ENCODE measurements around the gene MRPS33. TPM values are rescaled to one million over a fixed set of nuclear protein-coding genes. Genes with fewer than 3 reads are reported as not detected.

MRPS33 gene
- total RNA-seq, 2 experiments from 2014 or later: 95.5 to 101 TPM

DNA sequence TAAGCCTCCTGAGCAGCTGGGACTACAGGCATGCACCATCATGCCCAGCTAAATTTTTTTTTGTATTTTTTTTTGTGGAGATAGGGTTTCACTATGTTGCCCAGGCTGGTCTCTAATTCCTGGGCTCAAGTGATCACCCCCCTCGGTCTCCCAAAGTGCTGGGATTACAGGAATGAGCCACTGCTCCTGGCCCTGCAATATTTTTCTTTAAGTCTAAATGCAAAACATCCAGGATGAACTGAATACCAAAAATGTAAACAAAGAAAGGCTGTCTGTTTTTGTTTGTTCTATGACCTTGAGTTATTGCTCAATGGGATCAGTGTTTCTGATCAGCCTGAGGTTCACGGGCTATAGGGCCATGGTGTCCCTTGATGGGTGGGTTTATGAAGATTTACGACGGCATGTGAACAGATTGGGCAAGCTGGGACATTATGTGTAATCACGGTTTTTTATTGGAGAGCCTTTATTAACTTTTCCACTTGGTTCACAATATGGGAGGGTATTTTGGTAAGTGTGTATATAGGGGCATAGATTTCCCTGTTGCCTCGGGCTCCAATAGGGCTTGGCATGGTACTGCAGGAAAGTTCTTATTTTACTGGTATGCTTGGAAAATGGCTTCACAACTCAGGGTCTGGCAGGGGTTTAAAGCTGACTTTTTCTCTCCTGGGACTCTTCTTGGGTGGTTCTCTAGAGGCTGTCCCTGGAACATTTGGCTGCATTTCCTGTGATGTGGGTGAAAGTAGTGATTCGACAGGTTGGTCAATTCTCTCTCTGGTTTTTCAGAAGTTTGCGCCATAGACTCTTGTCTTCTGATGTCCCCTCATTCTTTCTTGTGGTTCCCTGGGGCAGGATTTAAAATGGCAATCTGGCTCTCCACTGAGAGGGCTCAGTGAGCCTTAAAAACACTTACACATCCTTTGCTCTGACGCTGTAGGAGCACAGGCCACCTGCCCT, 41.6 kb downstream of the MRPS33 start:
- H3K36me3 Mint-ChIP-seq (ENCODE audit: low read depth): no peaks in the 10 kb centered on the region
- no peak overlapping the region for H3K27ac Mint-ChIP-seq
- ChIA-PET CTCF (interaction anchor here (1.2 to 1.3 kb wide), 2 partner anchors 10 to 162 kb away, joined by 5 to 6 read pairs; no protein-coding TSS in a partner anchor), POLR2A (interaction anchor here (0.5 kb wide), 1 partner anchor 397 kb away, joined by 3 read pairs; no protein-coding TSS in a partner anchor)
- DNase-seq (no peak), ATAC-seq (no peak)
- TF ChIP-seq, protein P1, sequence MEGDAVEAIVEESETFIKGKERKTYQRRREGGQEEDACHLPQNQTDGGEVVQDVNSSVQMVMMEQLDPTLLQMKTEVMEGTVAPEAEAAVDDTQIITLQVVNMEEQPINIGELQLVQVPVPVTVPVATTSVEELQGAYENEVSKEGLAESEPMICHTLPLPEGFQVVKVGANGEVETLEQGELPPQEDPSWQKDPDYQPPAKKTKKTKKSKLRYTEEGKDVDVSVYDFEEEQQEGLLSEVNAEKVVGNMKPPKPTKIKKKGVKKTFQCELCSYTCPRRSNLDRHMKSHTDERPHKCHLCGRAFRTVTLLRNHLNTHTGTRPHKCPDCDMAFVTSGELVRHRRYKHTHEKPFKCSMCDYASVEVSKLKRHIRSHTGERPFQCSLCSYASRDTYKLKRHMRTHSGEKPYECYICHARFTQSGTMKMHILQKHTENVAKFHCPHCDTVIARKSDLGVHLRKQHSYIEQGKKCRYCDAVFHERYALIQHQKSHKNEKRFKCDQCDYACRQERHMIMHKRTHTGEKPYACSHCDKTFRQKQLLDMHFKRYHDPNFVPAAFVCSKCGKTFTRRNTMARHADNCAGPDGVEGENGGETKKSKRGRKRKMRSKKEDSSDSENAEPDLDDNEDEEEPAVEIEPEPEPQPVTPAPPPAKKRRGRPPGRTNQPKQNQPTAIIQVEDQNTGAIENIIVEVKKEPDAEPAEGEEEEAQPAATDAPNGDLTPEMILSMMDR (IDR thresholded peaks at IDR 0.05): no peak
- no peaks in the 10 kb centered on the region for H3K4me1 Mint-ChIP-seq (ENCODE audit: low read depth)
- H3K27me3 Mint-ChIP-seq: peaks cover 1% of the 10 kb centered on the region
- no peaks in the 10 kb centered on the region for H3K9me3 Mint-ChIP-seq
- intact Hi-C loops (cut with micrococcal nuclease): no loop called here
- H3K4me3 Mint-ChIP-seq: no peak overlapping the region

DNA sequence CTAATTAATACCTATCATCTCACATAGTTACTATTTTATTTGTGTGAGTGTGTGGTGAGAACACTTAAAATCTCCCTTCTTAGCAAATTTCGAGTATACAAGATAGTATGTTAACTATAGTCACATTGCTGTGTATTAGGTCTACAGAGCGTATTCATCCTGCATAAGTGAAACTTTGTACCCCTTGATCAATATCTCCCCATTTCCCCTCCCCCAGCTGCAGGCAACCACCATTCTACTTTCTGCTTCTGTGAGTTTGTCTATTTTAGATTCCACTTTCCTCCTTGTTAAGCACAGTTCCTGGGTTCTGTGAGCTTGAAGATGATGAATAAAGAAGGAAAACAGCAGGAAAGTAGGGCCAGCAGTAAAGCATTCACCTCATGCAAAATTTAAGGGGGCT, 42.4 kb downstream of the MRPS33 start:
- ATAC-seq: no peak
- H3K4me1 Mint-ChIP-seq (ENCODE audit: low read depth): no peaks in the 10 kb centered on the region
- TF ChIP-seq, protein P1 (IDR thresholded peaks at IDR 0.05): no peak
- ChIA-PET POLR2A (interaction anchor here (0.5 kb wide), 1 partner anchor 396 kb away, joined by 3 read pairs; no protein-coding TSS in a partner anchor), CTCF (interaction anchor here (0.8 to 1.2 kb wide), 2 partner anchors 12 to 162 kb away, joined by 3 to 5 read pairs; no protein-coding TSS in a partner anchor)
- H3K27ac Mint-ChIP-seq: no peak overlapping the region
- no peaks in the 10 kb centered on the region for H3K9me3 Mint-ChIP-seq
- H3K27me3 Mint-ChIP-seq: peaks cover 1% of the 10 kb centered on the region
- no peak overlapping the region for H3K4me3 Mint-ChIP-seq
- intact Hi-C loops (cut with micrococcal nuclease): no loop called here
- no peaks in the 10 kb centered on the region for H3K36me3 Mint-ChIP-seq (ENCODE audit: low read depth)
- DNase-seq: no peak

DNA sequence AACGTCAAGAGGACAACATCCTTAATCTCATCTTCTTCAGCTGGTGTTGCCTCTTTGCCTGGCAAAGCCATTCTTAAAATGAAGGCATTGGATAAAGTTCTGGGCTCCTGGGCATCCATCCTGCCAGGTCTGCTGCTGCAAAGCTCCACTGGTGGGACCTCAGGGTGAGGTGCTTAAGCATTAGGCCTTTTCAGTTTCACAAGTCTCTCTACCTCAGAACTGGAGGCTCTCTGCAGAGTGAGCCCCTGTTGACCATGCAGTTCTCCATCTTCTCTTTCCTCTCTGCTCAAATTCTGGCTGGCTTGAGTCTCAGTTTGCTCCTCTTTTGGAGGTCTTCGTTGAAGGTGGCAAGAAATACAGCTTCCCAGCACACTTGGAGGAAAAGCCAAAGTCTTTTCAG, 47.3 kb downstream of the MRPS33 start:
- ChIA-PET CTCF (no interaction called here), POLR2A (no interaction called here)
- H3K4me1 Mint-ChIP-seq (ENCODE audit: low read depth): no peaks in the 10 kb centered on the region
- DNase-seq: no peak
- intact Hi-C loops (cut with micrococcal nuclease): no loop called here
- no peaks in the 10 kb centered on the region for H3K9me3 Mint-ChIP-seq
- TF ChIP-seq, protein P1 (IDR thresholded peaks at IDR 0.05): no peak
- no peak for ATAC-seq
- H3K4me3 Mint-ChIP-seq: no peak overlapping the region
- H3K36me3 Mint-ChIP-seq (ENCODE audit: low read depth): no peaks in the 10 kb centered on the region
- H3K27ac Mint-ChIP-seq: no peak overlapping the region
- H3K27me3 Mint-ChIP-seq: no peaks in the 10 kb centered on the region

DNA sequence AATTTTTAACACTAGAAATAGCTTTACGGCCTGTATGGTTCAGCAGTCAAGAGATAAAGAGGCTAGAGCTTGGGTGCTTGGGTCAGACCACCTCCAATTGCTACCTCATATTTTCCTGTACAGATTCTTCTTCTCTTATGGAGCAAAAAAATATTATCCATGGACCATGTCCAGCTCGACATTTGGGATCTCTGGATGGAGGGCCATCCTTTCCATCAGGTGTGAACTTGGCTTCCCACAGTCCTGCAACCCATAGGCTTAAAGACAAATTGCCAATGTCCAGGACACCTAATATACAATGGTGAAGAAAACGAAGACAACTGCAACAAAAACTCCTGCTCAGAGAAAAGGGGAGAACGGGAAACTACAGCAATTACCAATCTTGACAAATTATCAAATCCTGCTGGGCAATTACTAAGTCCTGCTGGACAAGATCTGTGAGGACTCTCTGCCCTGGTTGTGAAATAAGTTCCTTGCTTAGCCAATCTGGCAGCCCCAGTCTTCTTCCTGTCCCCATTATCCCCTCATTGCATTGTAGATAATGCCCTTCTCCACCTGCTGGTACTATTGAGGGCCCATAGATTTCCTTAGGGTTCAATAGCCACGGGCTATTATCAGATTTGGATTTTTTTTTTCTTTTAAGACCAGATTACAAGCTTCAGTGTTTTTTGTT, 48.1 kb downstream of the MRPS33 start:
- no peaks in the 10 kb centered on the region for H3K4me1 Mint-ChIP-seq (ENCODE audit: low read depth)
- DNase-seq (no peak), ATAC-seq (no peak)
- H3K9me3 Mint-ChIP-seq: no peaks in the 10 kb centered on the region
- no peak overlapping the region for H3K4me3 Mint-ChIP-seq
- TF ChIP-seq, protein P1 (IDR thresholded peaks at IDR 0.05): no peak
- CTCF ChIA-PET: no interaction called here
- H3K36me3 Mint-ChIP-seq (ENCODE audit: low read depth): no peaks in the 10 kb centered on the region
- no peaks in the 10 kb centered on the region for H3K27me3 Mint-ChIP-seq
- intact Hi-C loops (cut with micrococcal nuclease): no loop called here
- POLR2A ChIA-PET: no interaction called here
- H3K27ac Mint-ChIP-seq: no peak overlapping the region

Measured in activated CD8-positive, alpha-beta T cell treated with anti-CD3 and anti-CD28 coated beads for 36 hours (primary cell).